Stimulated activated CD4-positive, alpha-beta T cell treated with anti-CD3 and anti-CD28 coated beads, TNF-alpha, amount 100 ng/mL, for 24 hours (primary cell): ENCODE measurements around the gene ADORA1.

Experiments used
- DNase-seq, 3 experiments: peaks; one replicate each; pipeline ENCODE4 v3.0.0-alpha.2; 2020; ENCODE audit warnings: low read depth in 3 of 3

Gene ADORA1

GRCh38 chr1:203127666-203128430 is at the start of gene ADORA1:
Gene ADORA1 (plus strand): TSS chr1:203127726. CDS start chr1:203128842, 1,116 bp downstream.
- DNase-seq = no peak

- no peak for DNase-seq
These were observed 49.6 kb upstream of the ADORA1 start for GRCh38 chr1:203077956-203078355.

DNA sequence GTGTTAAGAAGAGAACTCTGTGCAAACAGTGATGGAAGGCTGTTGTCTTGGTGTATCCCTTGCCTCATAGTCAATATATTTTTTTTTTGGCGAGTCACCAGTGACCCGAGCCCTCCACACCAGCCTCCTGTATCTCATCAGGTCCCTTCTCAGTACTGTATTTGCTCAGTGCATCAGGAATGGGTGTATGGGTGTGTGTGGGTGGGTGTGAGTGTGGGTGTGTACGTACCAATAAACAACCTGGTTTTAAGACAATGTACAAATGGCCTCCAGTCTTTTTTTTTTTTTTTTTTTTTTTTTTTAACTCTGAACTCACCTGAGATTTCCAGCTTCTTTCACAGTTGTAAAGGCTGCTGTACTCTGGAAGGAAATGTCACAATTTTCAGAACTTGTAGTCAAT is 49.0 kb upstream of the ADORA1 start:
- DNase-seq = no peak

- no peak for DNase-seq
These were observed 47.1 kb upstream of the ADORA1 start for GRCh38 chr1:203080456-203080855.

GRCh38 chr1:203081465-203082230 is 45.9 kb upstream of the ADORA1 start:
- DNase-seq = no peak

DNA sequence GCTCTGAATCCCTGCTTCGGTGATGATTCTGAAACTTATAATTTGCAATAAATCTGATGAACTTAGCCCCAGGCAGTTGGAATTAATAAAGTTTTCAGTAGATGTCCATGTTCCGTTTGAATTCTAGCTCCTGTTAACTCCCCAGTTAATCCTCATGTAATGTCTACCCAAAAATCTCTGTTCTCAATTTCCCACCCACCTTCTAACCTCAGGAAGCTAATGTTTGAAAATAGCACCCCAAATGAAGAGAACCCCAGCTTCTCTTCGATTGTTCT is 45.4 kb upstream of the ADORA1 start:
- DNase-seq = no peak

- no peak for DNase-seq
These were observed 44.7 kb upstream of the ADORA1 start for GRCh38 chr1:203082571-203083462.

- no peak for DNase-seq
These were observed 44.0 kb upstream of the ADORA1 start for GRCh38 chr1:203083463-203083921.

DNA sequence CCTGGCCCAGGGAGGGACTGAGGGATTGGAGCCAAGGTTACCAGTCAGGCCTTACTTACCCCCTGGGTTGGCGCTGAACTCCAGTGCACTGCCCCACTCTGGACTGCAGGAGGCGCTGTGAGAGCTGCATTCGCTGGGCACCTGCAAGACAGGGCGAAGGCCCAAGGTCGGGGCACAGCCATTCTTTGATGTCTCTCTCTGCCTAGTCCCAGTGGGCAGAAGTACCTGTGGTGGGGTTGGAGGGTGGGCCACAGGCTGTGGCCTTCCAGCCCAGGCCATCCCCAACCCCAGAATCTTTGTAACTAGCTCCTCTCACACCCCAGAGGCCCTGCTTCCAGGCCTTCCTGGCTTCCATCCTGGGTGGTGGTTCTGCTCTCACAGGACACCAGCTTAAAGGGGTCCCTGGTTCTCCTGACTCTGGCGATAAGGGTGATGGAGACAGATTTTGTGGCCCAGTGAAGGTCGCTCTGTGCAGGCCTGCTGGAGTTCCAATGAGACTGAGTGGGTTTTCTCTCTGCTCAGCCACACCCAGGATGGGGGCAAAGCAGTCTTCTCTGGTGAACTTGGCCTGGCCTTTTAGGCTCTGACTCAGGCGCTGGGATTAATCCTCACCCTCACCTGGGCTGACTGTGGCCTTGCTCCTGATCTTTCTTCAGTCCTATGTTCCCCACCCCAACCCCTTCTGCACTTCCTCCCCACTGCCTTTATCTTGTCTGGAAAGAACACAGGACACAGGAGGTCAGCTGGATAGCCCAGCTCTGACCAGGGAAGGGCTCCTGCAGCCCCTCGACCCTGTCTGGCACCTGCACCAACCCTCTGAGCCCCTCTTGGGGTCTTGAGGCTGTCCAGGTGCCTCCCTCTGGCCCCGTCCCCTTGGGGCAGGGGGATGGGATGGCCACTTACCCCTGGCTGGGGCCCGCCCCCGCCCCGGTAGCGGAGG is 42.7 kb upstream of the ADORA1 start:
- DNase-seq = peak in 1 of 3 experiments; percentile 47

- DNase-seq = no peak
These were observed 41.8 kb upstream of the ADORA1 start, which contains the start of gene MYOG for GRCh38 chr1:203085528-203086406. Gene MYOG (minus strand): TSS chr1:203086012. CDS start chr1:203085961, 51 bp downstream.

GRCh38 chr1:203086992-203087763 is 40.3 kb upstream of the ADORA1 start:
- no peak for DNase-seq

DNA sequence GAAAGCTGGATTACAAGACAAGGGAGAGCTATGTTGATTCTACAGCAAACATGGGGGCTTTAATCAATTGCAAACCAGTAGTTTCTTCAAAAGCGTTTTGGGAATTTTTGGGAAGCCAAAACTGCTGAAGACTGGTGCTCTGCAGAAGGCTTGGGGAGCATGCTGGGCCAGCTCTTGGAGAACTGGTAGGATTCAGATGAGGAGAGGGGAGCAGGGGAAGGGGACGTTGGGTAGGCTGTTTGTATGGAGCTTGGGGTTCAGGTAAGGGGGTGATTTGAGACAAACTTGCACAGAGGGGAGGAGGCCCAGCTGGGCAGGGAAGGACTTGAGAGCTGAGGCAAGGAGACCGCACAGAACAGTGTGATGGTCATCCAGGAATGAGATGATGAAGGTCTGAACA is 39.1 kb upstream of the ADORA1 start:
- no peak for DNase-seq

DNA sequence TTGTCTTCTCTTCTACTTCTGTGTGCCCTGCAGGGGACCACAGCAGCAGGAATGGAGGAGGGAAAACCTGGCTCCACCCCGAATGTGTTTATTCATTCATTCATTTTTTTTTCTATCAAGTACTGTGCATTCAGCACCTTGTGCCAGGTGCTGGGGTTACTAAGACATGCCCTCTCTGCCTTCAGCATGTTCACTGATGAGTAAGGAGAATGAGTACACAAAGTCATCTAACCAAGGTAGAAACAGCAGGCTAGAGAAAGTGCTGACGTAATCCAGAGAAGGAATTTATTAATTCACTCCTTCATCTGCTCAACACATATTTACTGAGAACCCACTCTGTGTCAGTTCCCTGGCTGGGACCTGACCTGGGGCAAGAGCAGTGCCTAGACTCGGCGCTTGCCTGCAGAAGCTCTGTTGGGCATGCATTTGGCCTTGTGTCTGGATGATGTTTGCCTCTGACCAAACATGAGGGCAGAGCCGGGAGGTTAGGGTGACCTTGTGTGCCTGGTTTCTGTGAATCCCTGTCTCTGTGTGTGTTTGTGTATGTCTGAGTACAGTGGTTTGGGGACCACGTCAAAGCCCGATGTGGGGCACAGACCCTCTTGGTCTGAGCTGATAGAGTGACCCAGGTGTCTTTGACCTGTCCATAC is 38.4 kb upstream of the ADORA1 start:
- no peak for DNase-seq

DNA sequence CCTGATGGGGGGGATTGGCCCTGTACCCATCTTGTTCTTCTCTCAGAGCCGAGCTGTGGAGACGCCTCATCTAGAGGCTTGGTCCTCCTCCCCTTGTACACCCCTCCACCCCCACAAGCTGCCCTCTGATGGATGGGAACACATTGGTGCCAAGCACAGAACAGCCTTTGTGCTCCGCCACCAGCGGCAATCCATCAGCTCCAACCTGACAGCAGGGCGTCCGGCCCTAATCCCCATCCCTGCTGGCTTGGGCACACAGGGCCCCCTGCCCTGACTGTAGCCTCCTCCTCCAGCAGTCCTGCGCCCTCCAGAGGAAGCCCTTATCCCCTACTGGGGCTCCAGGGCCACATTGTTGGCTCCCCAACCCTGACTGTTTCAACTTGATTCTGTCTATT is 37.9 kb upstream of the ADORA1 start:
- DNase-seq = no peak

- no peak for DNase-seq
These were observed 36.9 kb upstream of the ADORA1 start for GRCh38 chr1:203090421-203091198.

DNA sequence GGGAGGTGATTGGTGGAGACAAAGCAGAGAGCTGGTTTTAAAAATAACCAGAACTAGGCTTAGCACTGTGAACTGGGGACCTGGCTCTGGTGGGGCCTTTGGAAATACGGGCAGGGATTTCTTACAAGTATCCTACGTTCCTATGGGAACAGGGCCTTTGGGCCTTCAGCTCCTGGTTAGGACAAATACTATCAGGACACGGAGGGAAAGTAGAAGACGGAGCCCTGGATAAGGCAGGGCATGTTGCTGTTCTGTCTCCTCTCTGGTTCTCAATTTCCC is 36.4 kb upstream of the ADORA1 start:
- no peak for DNase-seq

DNA sequence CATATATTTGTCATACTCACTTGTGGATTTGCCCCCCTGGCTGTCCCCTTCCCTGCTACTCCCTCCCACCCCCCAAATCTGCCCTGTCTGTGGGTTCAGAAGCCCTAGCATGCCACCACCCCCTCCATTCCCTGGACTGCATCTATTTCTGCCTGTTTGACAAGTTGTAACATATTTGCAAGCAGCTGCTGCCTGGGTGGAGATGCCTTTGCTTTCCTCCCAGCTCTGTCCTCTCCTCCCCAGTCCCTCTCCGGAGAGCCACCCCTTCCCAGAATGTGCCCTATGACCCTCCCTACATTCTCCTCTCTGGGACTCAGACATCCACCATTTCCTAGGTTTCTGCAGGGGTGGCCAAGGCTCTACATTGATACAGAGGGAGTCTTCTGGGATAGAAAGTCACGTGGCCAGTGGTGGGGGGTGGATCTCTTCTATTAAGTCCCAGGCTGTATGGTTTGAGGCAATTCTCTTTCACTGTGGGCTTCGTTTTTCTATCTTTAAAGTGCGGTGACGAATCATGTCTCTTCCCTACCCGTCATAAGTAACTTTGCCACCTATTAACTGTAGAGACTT is 35.7 kb upstream of the ADORA1 start:
- no peak for DNase-seq
